HG03060 (cell line): ENCODE measurements around the gene SLC6A19.

Experiments
- ATAC-seq: cut with Tn5 transposase; IDR thresholded peaks from one replicate; pipeline ENCODE4 v1.9.1; 2021; ENCODE audit warnings: low read depth, moderate number of reproducible peaks; ENCODE audit not compliant: unreplicated experiment

Gene SLC6A19

GRCh38 chr5:1164696-1165630 lies 36.4 kb upstream of the SLC6A19 start:
- ATAC-seq = no peak

GRCh38 chr5:1165864-1166263 lies 35.5 kb upstream of the SLC6A19 start:
- no peak for ATAC-seq

- no peak for ATAC-seq
Measured at GRCh38 chr5:1166370-1166769, 35.0 kb upstream of the SLC6A19 start.

- no peak for ATAC-seq
Measured at GRCh38 chr5:1167361-1167727, 34.1 kb upstream of the SLC6A19 start.

- no peak for ATAC-seq
Measured at GRCh38 chr5:1167728-1168709, 33.4 kb upstream of the SLC6A19 start.

GRCh38 chr5:1168796-1169195 lies 32.6 kb upstream of the SLC6A19 start:
- no peak for ATAC-seq

GRCh38 chr5:1169211-1170115 lies 31.9 kb upstream of the SLC6A19 start:
- ATAC-seq = no peak

- ATAC-seq = no peak
Measured at GRCh38 chr5:1171340-1171941, 30.0 kb upstream of the SLC6A19 start.

GRCh38 chr5:1172007-1172581 lies 29.3 kb upstream of the SLC6A19 start:
- no peak for ATAC-seq

GRCh38 chr5:1172670-1173404 lies 28.6 kb upstream of the SLC6A19 start:
- ATAC-seq = no peak

GRCh38 chr5:1173485-1174070 lies 27.8 kb upstream of the SLC6A19 start:
- ATAC-seq = no peak

- no peak for ATAC-seq
Measured at GRCh38 chr5:1174122-1174936, 27.1 kb upstream of the SLC6A19 start.

GRCh38 chr5:1175015-1175414 lies 26.4 kb upstream of the SLC6A19 start:
- ATAC-seq = no peak

GRCh38 chr5:1175801-1176472 lies 25.5 kb upstream of the SLC6A19 start:
- no peak for ATAC-seq

- no peak for ATAC-seq
Measured at GRCh38 chr5:1176473-1177391, 24.7 kb upstream of the SLC6A19 start.
